Cardiac fibroblast (primary cell): ENCODE data around the gene RBM20.
"Not testable (repeated sequence)": the region's sequence is repeated elsewhere in the genome, so short reads cannot be mapped to it uniquely, and the experiment has no call there.

Experiments
- DNase-seq, 2 donors: peaks; one replicate each; pipeline versions ENCODE4 v3.0.0 to v3.0.0-alpha.2; 2010; ENCODE audit warnings: low read depth in 2 of 2
- H3K4me3 ChIP-seq, 2 donors: replicated peaks in 1 of 2; 1 replicate in 1 of 2; 2 replicates in 1 of 2; pipeline ENCODE4 v1.5.1; 2011; ENCODE audit warnings: low read depth in 2 of 2, low read length in 2 of 2, mild to moderate bottlenecking in 2 of 2, moderate library complexity in 1 of 2
- TF ChIP-seq, protein P1 (sequence below): IDR thresholded peaks from one replicate; pipeline ENCODE4 v1.5.1; 2011; ENCODE audit warnings: low read depth, mild to moderate bottlenecking, low read length, inconsistent platforms

Gene RBM20

DNA sequence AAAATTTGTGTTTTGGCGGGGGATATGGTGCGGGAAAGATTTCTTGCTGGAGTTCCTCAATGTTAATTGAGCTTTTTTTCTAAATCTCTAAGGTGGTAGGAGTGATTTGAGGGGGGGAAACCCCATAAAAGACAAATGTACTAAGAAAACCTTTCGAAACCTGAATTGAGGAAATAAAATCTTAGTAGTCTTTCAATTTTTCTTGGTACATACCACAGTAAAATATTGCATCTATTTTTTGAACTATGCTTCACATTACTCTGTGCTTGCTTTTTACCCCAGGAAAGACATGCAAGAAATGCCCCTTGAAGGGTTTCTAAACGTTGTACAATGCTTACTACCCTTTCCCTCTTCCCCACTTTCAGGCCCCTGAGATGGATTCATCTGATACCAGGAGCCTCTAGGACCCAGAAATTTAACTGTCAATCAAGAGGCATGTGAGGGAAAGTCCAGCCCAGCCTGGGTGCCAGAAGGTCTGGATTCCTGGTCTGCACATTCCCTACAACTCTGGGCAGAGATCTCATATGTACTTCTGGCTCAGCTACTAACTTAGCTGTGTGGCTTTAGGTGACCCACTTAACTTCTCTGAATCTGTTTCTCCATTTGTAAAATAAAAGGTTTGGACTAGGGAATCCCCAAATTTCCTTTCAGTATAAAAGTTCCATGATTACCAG is 221.8 kb downstream of the RBM20 start:
- TF ChIP-seq, protein P1, sequence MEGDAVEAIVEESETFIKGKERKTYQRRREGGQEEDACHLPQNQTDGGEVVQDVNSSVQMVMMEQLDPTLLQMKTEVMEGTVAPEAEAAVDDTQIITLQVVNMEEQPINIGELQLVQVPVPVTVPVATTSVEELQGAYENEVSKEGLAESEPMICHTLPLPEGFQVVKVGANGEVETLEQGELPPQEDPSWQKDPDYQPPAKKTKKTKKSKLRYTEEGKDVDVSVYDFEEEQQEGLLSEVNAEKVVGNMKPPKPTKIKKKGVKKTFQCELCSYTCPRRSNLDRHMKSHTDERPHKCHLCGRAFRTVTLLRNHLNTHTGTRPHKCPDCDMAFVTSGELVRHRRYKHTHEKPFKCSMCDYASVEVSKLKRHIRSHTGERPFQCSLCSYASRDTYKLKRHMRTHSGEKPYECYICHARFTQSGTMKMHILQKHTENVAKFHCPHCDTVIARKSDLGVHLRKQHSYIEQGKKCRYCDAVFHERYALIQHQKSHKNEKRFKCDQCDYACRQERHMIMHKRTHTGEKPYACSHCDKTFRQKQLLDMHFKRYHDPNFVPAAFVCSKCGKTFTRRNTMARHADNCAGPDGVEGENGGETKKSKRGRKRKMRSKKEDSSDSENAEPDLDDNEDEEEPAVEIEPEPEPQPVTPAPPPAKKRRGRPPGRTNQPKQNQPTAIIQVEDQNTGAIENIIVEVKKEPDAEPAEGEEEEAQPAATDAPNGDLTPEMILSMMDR = no peak
- DNase-seq = peak in 1 of 2 donors; percentile 19
- H3K4me3 ChIP-seq = no peak overlapping the region

DNA sequence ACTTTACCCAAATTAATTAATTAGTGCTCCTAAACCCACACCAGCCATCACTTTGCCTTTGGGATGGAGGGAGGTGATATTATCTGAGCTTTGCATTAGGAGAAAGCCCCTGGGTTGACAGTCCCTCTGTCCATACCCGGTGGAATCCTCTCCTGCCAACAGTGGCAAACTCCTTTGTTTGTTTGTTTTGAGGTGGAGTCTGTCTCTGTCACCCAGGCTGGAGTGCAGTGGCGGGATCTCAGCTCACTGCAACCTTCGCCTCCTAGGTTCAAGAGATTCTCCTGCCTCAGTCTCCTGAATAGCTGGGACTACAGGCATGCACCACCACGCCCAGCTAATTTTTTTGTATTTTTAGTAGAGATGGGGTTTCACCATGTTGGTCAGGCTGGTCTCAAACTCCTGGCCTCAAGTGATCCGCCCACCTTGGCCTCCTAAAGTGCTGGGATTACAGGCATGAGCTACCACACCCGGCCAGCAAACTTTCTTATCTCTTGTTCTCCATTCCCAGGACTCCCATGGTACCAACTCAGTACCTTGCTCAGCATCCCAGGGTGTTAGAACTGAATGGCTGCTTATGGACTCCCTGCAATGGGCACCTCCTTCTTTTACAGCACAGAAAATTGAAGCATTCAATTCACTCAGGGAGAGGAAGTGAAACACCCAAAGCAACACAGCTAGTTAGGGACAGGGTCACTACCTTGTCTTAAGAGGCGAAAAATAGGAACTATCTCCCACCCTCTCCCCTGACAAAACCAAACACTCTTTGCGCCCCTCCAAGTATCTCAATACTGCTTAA is 223.1 kb downstream of the RBM20 start:
- not testable (repeated sequence) for H3K4me3 ChIP-seq, DNase-seq

- no peak overlapping the region for H3K4me3 ChIP-seq
- DNase-seq = no peak
- TF ChIP-seq, protein P1 = no peak
These were observed 223.8 kb downstream of the RBM20 start for GRCh38 chr10:110867807-110868465.

GRCh38 chr10:110868981-110869380 is 224.8 kb downstream of the RBM20 start:
- TF ChIP-seq, protein P1 = no peak
- DNase-seq = no peak
- H3K4me3 ChIP-seq = no peak overlapping the region

GRCh38 chr10:110870823-110871297 is 226.7 kb downstream of the RBM20 start:
- TF ChIP-seq, protein P1 = no peak
- peak; percentile 7 to 22 for DNase-seq
- no peak overlapping the region for H3K4me3 ChIP-seq

GRCh38 chr10:110871298-110872084 is 227.4 kb downstream of the RBM20 start, which contains the start of gene PDCD4:
TSS of gene PDCD4 (plus strand) at chr10:110871928. CDS start at chr10:110876028, 4,100 bp downstream.
- H3K4me3 ChIP-seq = peak within 1 kb of the TSS; percentile 82 to 94
- TF ChIP-seq, protein P1 = no peak
- peak; percentile 98 to 99 for DNase-seq
